ENCODE measurements around the gene KCNG1.

KCNG1 gene

GRCh38 chr20:51019656-51020592 lies 3.0 kb downstream of the KCNG1 start:
- no peak for DNase-seq
- in situ Hi-C loops (cut with HindIII; ENCODE audit: low pct_ligation_motif_present, low pct_unique_long_range_greater_than_20kb, low sequenced_read_pairs), result no loop called here

GRCh38 chr20:51017251-51017650 lies 5.7 kb downstream of the KCNG1 start:
- in situ Hi-C loops (cut with HindIII; ENCODE audit: low pct_ligation_motif_present, low pct_unique_long_range_greater_than_20kb, low sequenced_read_pairs), result no loop called here
- no peak for DNase-seq

GRCh38 chr20:51016521-51016920 lies 6.4 kb downstream of the KCNG1 start:
- no peak for DNase-seq
- in situ Hi-C loops (cut with HindIII; ENCODE audit: low pct_ligation_motif_present, low pct_unique_long_range_greater_than_20kb, low sequenced_read_pairs), result no loop called here

- in situ Hi-C loops (cut with HindIII; ENCODE audit: low pct_ligation_motif_present, low pct_unique_long_range_greater_than_20kb, low sequenced_read_pairs), result no loop called here
- DNase-seq, result peak; percentile 54
These were observed 7.8 kb downstream of the KCNG1 start for GRCh38 chr20:51014797-51015722.

- in situ Hi-C loops (cut with HindIII; ENCODE audit: low pct_ligation_motif_present, low pct_unique_long_range_greater_than_20kb, low sequenced_read_pairs), result no loop called here
- no peak for DNase-seq
These were observed 9.2 kb downstream of the KCNG1 start for GRCh38 chr20:51013577-51014330.

GRCh38 chr20:51012357-51012756 lies 10.6 kb downstream of the KCNG1 start:
- in situ Hi-C loops (cut with HindIII; ENCODE audit: low pct_ligation_motif_present, low pct_unique_long_range_greater_than_20kb, low sequenced_read_pairs), result no loop called here
- no peak for DNase-seq

- no peak for DNase-seq
- in situ Hi-C loops (cut with HindIII; ENCODE audit: low pct_ligation_motif_present, low pct_unique_long_range_greater_than_20kb, low sequenced_read_pairs), result no loop called here
These were observed 11.4 kb downstream of the KCNG1 start for GRCh38 chr20:51011479-51011878.

- in situ Hi-C loops (cut with HindIII; ENCODE audit: low pct_ligation_motif_present, low pct_unique_long_range_greater_than_20kb, low sequenced_read_pairs), result no loop called here
- no peak for DNase-seq
These were observed 12.0 kb downstream of the KCNG1 start for GRCh38 chr20:51010932-51011331.

GRCh38 chr20:51010043-51010365 lies 12.9 kb downstream of the KCNG1 start:
- no peak for DNase-seq
- in situ Hi-C loops (cut with HindIII; ENCODE audit: low pct_ligation_motif_present, low pct_unique_long_range_greater_than_20kb, low sequenced_read_pairs), result no loop called here

- no peak for DNase-seq
- in situ Hi-C loops (cut with HindIII; ENCODE audit: low pct_ligation_motif_present, low pct_unique_long_range_greater_than_20kb, low sequenced_read_pairs), result no loop called here
These were observed 13.4 kb downstream of the KCNG1 start for GRCh38 chr20:51009303-51010042.

- in situ Hi-C loops (cut with HindIII; ENCODE audit: low pct_ligation_motif_present, low pct_unique_long_range_greater_than_20kb, low sequenced_read_pairs), result no loop called here
These were observed 14.2 kb downstream of the KCNG1 start for GRCh38 chr20:51008718-51009117.

GRCh38 chr20:51005214-51005613 lies 17.7 kb downstream of the KCNG1 start:
- DNase-seq, result no peak
- in situ Hi-C loops (cut with HindIII; ENCODE audit: low pct_ligation_motif_present, low pct_unique_long_range_greater_than_20kb, low sequenced_read_pairs), result no loop called here

More at GRCh38 chr20:51008718-51009117, 14.2 kb downstream of the KCNG1 start:
- no peak for DNase-seq

- in situ Hi-C loops (cut with HindIII; ENCODE audit: low pct_ligation_motif_present, low pct_unique_long_range_greater_than_20kb, low sequenced_read_pairs), result no loop called here
- DNase-seq, result no peak
These were observed 18.1 kb downstream of the KCNG1 start for GRCh38 chr20:51004781-51005180.

GRCh38 chr20:51004305-51004727 lies 18.6 kb downstream of the KCNG1 start:
- in situ Hi-C loops (cut with HindIII; ENCODE audit: low pct_ligation_motif_present, low pct_unique_long_range_greater_than_20kb, low sequenced_read_pairs), result no loop called here
- DNase-seq, result no peak

- in situ Hi-C loops (cut with HindIII; ENCODE audit: low pct_ligation_motif_present, low pct_unique_long_range_greater_than_20kb, low sequenced_read_pairs), result no loop called here
- no peak for DNase-seq
These were observed 19.2 kb downstream of the KCNG1 start for GRCh38 chr20:51003753-51004152.

GRCh38 chr20:51002633-51003032 lies 20.3 kb downstream of the KCNG1 start:
- in situ Hi-C loops (cut with HindIII; ENCODE audit: low pct_ligation_motif_present, low pct_unique_long_range_greater_than_20kb, low sequenced_read_pairs), result no loop called here
- DNase-seq, result no peak

- no peak for DNase-seq
- in situ Hi-C loops (cut with HindIII; ENCODE audit: low pct_ligation_motif_present, low pct_unique_long_range_greater_than_20kb, low sequenced_read_pairs), result no loop called here
These were observed 21.3 kb downstream of the KCNG1 start for GRCh38 chr20:51001430-51002265.
